Endothelial cell of umbilical vein (primary cell): ENCODE results near the gene CTTN. TPM values are rescaled to one million over a fixed set of nuclear protein-coding genes. Genes with fewer than 3 reads are reported as not detected.

ENCODE experiments used
- BruUV-seq: library from RNA; stranded (reverse); fragments of 400-500 nt; replicated peaks from 2 replicates; lab custom pipeline; 2021; lab: Mats Ljungman, UMichigan
- CTCF ChIA-PET: fragments of 300-600, 350-600 bp; sonication (Branson Sonifier 250); formaldehyde crosslinking; loops from one replicate; lab custom pipeline; 2021; ENCODE audit warnings: antibody characterized with exemption, inconsistent platforms; lab: Charles Lee
- POLR2A ChIA-PET: fragments of 300-600, 350-600 bp; sonication (Branson Sonifier 250); formaldehyde crosslinking; loops from one replicate; lab custom pipeline; 2021; ENCODE audit warnings: antibody characterized with exemption, inconsistent platforms; lab: Charles Lee
- DNase-seq: peaks from one replicate; pipeline ENCODE4 v3.0.0-alpha.2; 2011; ENCODE audit warnings: low read depth, low spot score
- FAIRE-seq: peaks from 2 replicates; lab custom pipeline; 2011; peaks lifted over from hg19 to GRCh38; lab: Jason Lieb, UNC
- H2AFZ ChIP-seq: 2 replicates; pipeline ENCODE4 v1.6.0; 2012; ENCODE audit warnings: low read depth, low read length, control low read depth, inconsistent platforms
- H3K27ac ChIP-seq: 2 replicates; pipeline ENCODE4 v1.5.1; 2011; ENCODE audit warnings: low read depth, mild to moderate bottlenecking, control low read depth, low read length, moderate library complexity; ENCODE audit not compliant: insufficient read depth
- H3K27me3 ChIP-seq, 2 experiments: 2 replicates each; pipeline versions ENCODE4 v1.6.0 to v1.6.1; 2011; ENCODE audit warnings: low read length in 2 of 2, mixed read lengths in 1 of 2; ENCODE audit not compliant: control insufficient read depth in 2 of 2, insufficient read depth in 2 of 2
- H3K36me3 ChIP-seq, 2 experiments: 2 replicates in 1 of 2; 3 replicates in 1 of 2; pipeline ENCODE4 v1.5.1; 2011; ENCODE audit warnings: low read length in 2 of 2, mild to moderate bottlenecking in 1 of 2, moderate library complexity in 1 of 2; ENCODE audit not compliant: control insufficient read depth in 2 of 2, insufficient read depth in 2 of 2; ENCODE audit errors: extremely low read depth in 1 of 2
- H3K4me1 ChIP-seq: 3 replicates; pipeline ENCODE4 v1.5.1; 2011; ENCODE audit warnings: mild to moderate bottlenecking, low read length; ENCODE audit not compliant: control insufficient read depth, insufficient read depth; ENCODE audit errors: extremely low read depth
- H3K4me2 ChIP-seq: 2 replicates; pipeline ENCODE4 v1.6.1; 2011; ENCODE audit warnings: low read length, control low read depth, mixed read lengths; ENCODE audit not compliant: insufficient read depth
- H3K4me3 ChIP-seq, 3 experiments: fragments of 200-600 bp in 1 of 3; sonication (generic), shearing (Covaris generic) in 1 of 3; replicated peaks in 1 of 3; 2 replicates each; pipeline ENCODE4 v1.5.1; 2011 to 2016; ENCODE audit warnings: control low read depth in 3 of 3, low read length in 3 of 3, mild to moderate bottlenecking in 2 of 3, inconsistent platforms in 1 of 3, low read depth in 1 of 3, moderate library complexity in 1 of 3; ENCODE audit not compliant: insufficient read depth in 1 of 3
- H3K79me2 ChIP-seq: 2 replicates; pipeline ENCODE4 v1.6.0; 2012; ENCODE audit warnings: low read length, inconsistent platforms; ENCODE audit not compliant: control insufficient read depth, insufficient read depth
- H3K9ac ChIP-seq: replicated peaks from 2 replicates; pipeline ENCODE3; 2011; ENCODE audit warnings: low read length, control low read depth; ENCODE audit not compliant: insufficient read depth; ENCODE audit errors: extremely low read depth
- H3K9me1 ChIP-seq: replicated peaks from 3 replicates; pipeline ENCODE4 v1.6.0; 2011; ENCODE audit warnings: mild to moderate bottlenecking, low read length; ENCODE audit not compliant: control insufficient read depth, insufficient read depth; ENCODE audit errors: extremely low read depth
- H3K9me3 ChIP-seq: replicated peaks from 2 replicates; pipeline ENCODE4 v1.5.1; 2012; ENCODE audit warnings: low read length, inconsistent platforms; ENCODE audit not compliant: control insufficient read depth, insufficient read depth
- H4K20me1 ChIP-seq: replicated peaks from 2 replicates; pipeline ENCODE3; 2011; ENCODE audit warnings: mild to moderate bottlenecking, low read length; ENCODE audit not compliant: control insufficient read depth, insufficient read depth; ENCODE audit errors: extremely low read depth
- EZH2 ChIP-seq: IDR thresholded peaks from 2 replicates; pipeline ENCODE4 v1.6.1; 2012; ENCODE audit warnings: borderline replicate concordance, low read depth, mild to moderate bottlenecking, moderate library complexity, low read length, inconsistent platforms; ENCODE audit not compliant: severe bottlenecking
- GATA2 ChIP-seq: IDR thresholded peaks from 2 replicates; pipeline ENCODE4 v1.7.0; 2011; ENCODE audit warnings: low read depth, mild to moderate bottlenecking, moderate library complexity, mixed read lengths, low read length; ENCODE audit not compliant: insufficient read length, insufficient read depth
- JUN ChIP-seq: IDR thresholded peaks from 2 replicates; pipeline ENCODE4 v1.6.1; 2011; ENCODE audit warnings: borderline replicate concordance, low read depth; ENCODE audit not compliant: insufficient read length, insufficient read depth
- POLR2A ChIP-seq: IDR thresholded peaks from 2 replicates; pipeline ENCODE4 v1.6.1; 2012; ENCODE audit warnings: low read depth, mild to moderate bottlenecking, control low read depth, low read length
- POLR2AphosphoS5 ChIP-seq: IDR thresholded peaks from 2 replicates; pipeline ENCODE4 v1.6.1; 2012; ENCODE audit warnings: low read depth, mild to moderate bottlenecking, control low read depth, low read length, moderate library complexity; ENCODE audit not compliant: insufficient read depth
- dilution Hi-C: fragments of 300-500 bp; cut with MboI; formaldehyde crosslinking; loops from one replicate; pipeline ENCODE4 v1.15.0; 2019; ENCODE audit warnings: low sequenced_read_pairs; ENCODE audit not compliant: extremely low pct_ligation_motif_present
- intact Hi-C: fragments of 100-400 bp; cut with micrococcal nuclease; formaldehyde crosslinking; loops from one replicate; pipeline ENCODE4 v1.10.0; 2022
- polyA plus RNA-seq, 4 experiments: library from polyadenylated mRNA; depleted of rRNA in 3 of 4; stranded (reverse) in 3 of 4; unstranded in 1 of 4; fragments of >200 nt; gene quantifications; 2 replicates each; pipeline versions ENCODE4 v1.2.1 to v1.2.3, GENCODE V29; 2011 to 2012; ENCODE audit warnings: missing spikeins in 1 of 4
- total RNA-seq: library from RNA; stranded (reverse); gene quantifications from 2 replicates; pipeline ENCODE4 v1.2.3, GENCODE V29; 2021

The CTTN gene
- total and polyA plus RNA-seq, 2 donors (not counting 3 experiments of a cell fraction or from before 2014, with no cell fraction given), result 161 to 330 TPM

DNA sequence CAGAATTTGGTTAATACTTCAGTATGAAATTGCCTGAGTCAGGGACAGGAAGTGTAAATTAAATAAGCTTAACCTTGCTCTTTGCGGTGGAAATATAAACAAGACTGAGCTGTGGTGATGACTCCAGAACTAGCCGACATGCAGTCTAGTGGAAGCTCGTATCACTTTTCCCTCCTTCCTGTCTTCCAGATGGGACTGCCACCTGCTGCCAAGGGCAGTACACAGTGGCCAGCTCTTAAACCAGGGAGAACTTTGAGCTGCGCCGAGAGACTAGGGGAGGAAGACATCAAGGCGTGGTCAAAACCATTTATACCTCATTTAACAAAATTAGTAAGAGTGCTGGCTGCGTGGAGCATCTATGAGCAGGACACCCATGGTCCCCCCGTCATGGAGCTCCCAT lies 31.3 kb upstream of the CTTN start:
- peaks cover 3% of the 10 kb centered on the region for H4K20me1 ChIP-seq
- no peak overlapping the region for H3K9ac ChIP-seq
- H3K36me3 ChIP-seq, result peaks cover 0 to 10% of the 10 kb centered on the region in 2 experiments
- ChIA-PET CTCF (interaction anchor here (0.6 to 2.0 kb wide), 5 partner anchors 10 to 168 kb away, joined by 3 to 13 read pairs (median 3); no protein-coding TSS in a partner anchor), POLR2A (no interaction called here)
- no peaks in the 10 kb centered on the region for H3K9me3 ChIP-seq
- no TSS peak for BruUV-seq
- H3K27me3 ChIP-seq, result no peaks in the 10 kb centered on the region
- dilution Hi-C loops (no loop called here), intact Hi-C loops (loop anchor here (1.0 kb wide), 1 partner anchor 31 kb away; the partner anchor contains the start of gene CTTN)
- H3K4me1 ChIP-seq, result peaks cover 13% of the 10 kb centered on the region
- H3K4me2 ChIP-seq, result peak overlapping the region; percentile 22
- peak; percentile 15 for TF ChIP-seq GATA2
- TF ChIP-seq POLR2AphosphoS5, result peak; percentile 49
- TF ChIP-seq EZH2, result no peak
- TF ChIP-seq POLR2A, result no peak
- H3K27ac ChIP-seq, result no peak overlapping the region
- peak; percentile 60 for DNase-seq
- H3K9me1 ChIP-seq, result no peaks in the 10 kb centered on the region
- H2AFZ ChIP-seq, result no peak overlapping the region
- peaks cover 4% of the 10 kb centered on the region for H3K79me2 ChIP-seq
- peak; percentile 12 for FAIRE-seq
- H3K4me3 ChIP-seq, result no peak overlapping the region

GRCh38 chr11:70368961-70369360 lies 29.4 kb upstream of the CTTN start:
- H2AFZ ChIP-seq, result no peak overlapping the region
- BruUV-seq, result no TSS peak
- DNase-seq, result no peak
- peaks cover 4 to 15% of the 10 kb centered on the region in 2 experiments for H3K36me3 ChIP-seq
- no peaks in the 10 kb centered on the region for H3K27me3 ChIP-seq
- peaks cover 3% of the 10 kb centered on the region for H4K20me1 ChIP-seq
- no peak overlapping the region for H3K27ac ChIP-seq
- H3K9ac ChIP-seq, result no peak overlapping the region
- H3K4me2 ChIP-seq, result no peak overlapping the region
- dilution Hi-C loops (no loop called here), intact Hi-C loops (no loop called here)
- TF ChIP-seq JUN, result no peak
- H3K79me2 ChIP-seq, result peaks cover 4% of the 10 kb centered on the region
- ChIA-PET CTCF (no interaction called here), POLR2A (no interaction called here)
- FAIRE-seq, result no peak
- peaks cover 13% of the 10 kb centered on the region for H3K4me1 ChIP-seq
- H3K9me1 ChIP-seq, result no peaks in the 10 kb centered on the region
- H3K4me3 ChIP-seq, result no peak overlapping the region
- H3K9me3 ChIP-seq, result no peaks in the 10 kb centered on the region
